OCI-LY7 (cell line): ENCODE results near the gene ABHD6. TPM values are rescaled to one million over a fixed set of nuclear protein-coding genes. Genes with fewer than 3 reads are reported as not detected.

Experiments used
- Bru-seq: library from RNA; stranded (reverse); fragments of 400-500 nt; gene quantifications from one replicate; lab custom pipeline; 2021; lab: Mats Ljungman, UMichigan
- BruChase-seq, 2 experiments: library from RNA; stranded (reverse); fragments of 400-500 nt; gene quantifications; one replicate each; lab custom pipeline; 2021; lab: Mats Ljungman, UMichigan
- BruUV-seq: library from RNA; stranded (reverse); fragments of 400-500 nt; replicated peaks from 2 replicates; lab custom pipeline; 2021; lab: Mats Ljungman, UMichigan
- CTCF ChIA-PET: fragments of 300-600 bp; sonication (Branson Sonifier 250); formaldehyde crosslinking; loops from one replicate; lab custom pipeline; 2022; ENCODE audit warnings: antibody characterized with exemption; ENCODE audit not compliant: unreplicated experiment; lab: Charles Lee
- POLR2A ChIA-PET: fragments of 300-600 bp; sonication (Branson Sonifier 250); formaldehyde crosslinking; loops from one replicate; lab custom pipeline; 2022; ENCODE audit warnings: antibody characterized with exemption; lab: Charles Lee
- DNase-seq: peaks from one replicate; pipeline ENCODE4 v3.0.0-alpha.2; 2015; ENCODE audit warnings: low spot score
- H2AFZ ChIP-seq: fragments of 200-600 bp; sonication (generic), shearing (Covaris generic); 2 replicates; pipeline ENCODE4 v1.6.1; 2014; ENCODE audit warnings: mild to moderate bottlenecking, antibody characterized with exemption, low read length, moderate library complexity
- H3K27ac ChIP-seq: fragments of 200-600 bp; sonication (generic); 2 replicates; pipeline ENCODE4 v1.5.1; 2014; ENCODE audit warnings: mixed run types, low read depth, mild to moderate bottlenecking, moderate library complexity, low read length, inconsistent platforms; ENCODE audit not compliant: poor library complexity, severe bottlenecking
- H3K36me3 ChIP-seq: fragments of 200-600 bp; sonication (generic); 2 replicates; pipeline ENCODE4 v1.6.1; 2014; ENCODE audit warnings: mild to moderate bottlenecking, antibody characterized with exemption, low read length, moderate library complexity, mixed read lengths; ENCODE audit not compliant: insufficient read depth
- H3K4me1 ChIP-seq: fragments of 200-600 bp; sonication (generic); 2 replicates; pipeline ENCODE4 v1.5.1; 2014; ENCODE audit warnings: mild to moderate bottlenecking, low read length; ENCODE audit not compliant: insufficient read depth, poor library complexity, severe bottlenecking
- H3K4me2 ChIP-seq: fragments of 200-600 bp; sonication (generic); 2 replicates; pipeline ENCODE4 v1.6.1; 2014; ENCODE audit warnings: mild to moderate bottlenecking, low read length
- H3K4me3 ChIP-seq: fragments of 200-600 bp; sonication (generic); 2 replicates; pipeline ENCODE4 v1.5.1; 2014; ENCODE audit warnings: mild to moderate bottlenecking, low read depth, low read length; ENCODE audit not compliant: poor library complexity, severe bottlenecking
- H3K79me2 ChIP-seq: fragments of 200-600 bp; sonication (generic); 2 replicates; pipeline ENCODE4 v1.6.1; 2016; ENCODE audit warnings: low read depth, mild to moderate bottlenecking, low read length, moderate library complexity, mixed read lengths; ENCODE audit not compliant: insufficient read depth
- H3K9me2 ChIP-seq: fragments of 200-600 bp; sonication (generic); 2 replicates; pipeline ENCODE4 v1.6.1; 2016; ENCODE audit warnings: mild to moderate bottlenecking, low read length, mixed read lengths; ENCODE audit not compliant: insufficient read depth
- H3K9me3 ChIP-seq: fragments of 200-600 bp; sonication (generic); 2 replicates; pipeline ENCODE4 v1.6.1; 2014; ENCODE audit warnings: mild to moderate bottlenecking, mixed run types, low read length, mixed read lengths
- H4K20me1 ChIP-seq: fragments of 200-600 bp; sonication (generic); 2 replicates; pipeline ENCODE4 v1.6.1; 2014; ENCODE audit warnings: mild to moderate bottlenecking, antibody characterized with exemption, low read length, moderate library complexity, mixed read lengths; ENCODE audit not compliant: insufficient read depth
- EZH2phosphoT487 ChIP-seq: fragments of 200-600 bp; sonication (generic); IDR thresholded peaks from 2 replicates; pipeline ENCODE4 v1.6.1; 2018; ENCODE audit warnings: low read depth, borderline replicate concordance, mild to moderate bottlenecking, mixed run types, antibody characterized with exemption, low read length, moderate library complexity, mixed read lengths
- intact Hi-C: fragments of 100-400 bp; cut with micrococcal nuclease; formaldehyde crosslinking; loops from one replicate; pipeline ENCODE4 v1.10.0; 2022; ENCODE audit not compliant: unreplicated experiment
- long read RNA-seq: library from polyadenylated mRNA; stranded (forward); transcript quantifications from one replicate; pipeline ENCODE4 v2.0.0, GENCODE V29; 2022
- total RNA-seq, 2 experiments: library from RNA; depleted of rRNA in 1 of 2; stranded (reverse); fragments of >200 nt in 1 of 2; shearing (Covaris generic) in 1 of 2; gene quantifications; 2 replicates each; pipeline ENCODE4 v1.2.3, GENCODE V29; 2014 to 2022
- TF ChIP-seq, protein P1 (sequence below): fragments of 200-600 bp; sonication (generic); conservative IDR thresholded peaks from 2 replicates; pipeline ENCODE4 v1.5.1; 2014; ENCODE audit warnings: mild to moderate bottlenecking, antibody characterized with exemption, low read length, moderate library complexity, mixed read lengths

ABHD6 gene
- 5.8 TPM in 2 replicates for total RNA-seq (2014; rRNA removed; shearing (Covaris generic))
- 8.9 and 10.7 TPM in 2 replicates for total RNA-seq (2022)
- percentile 51 among the genes with signal in this experiment for Bru-seq, nascent RNA
- percentile 49 among the genes with signal in this experiment for BruChase-seq, experiment 1, labeled RNA remaining after a 6-hour chase
- percentile 50 among the genes with signal in this experiment for BruChase-seq, experiment 2, labeled RNA remaining after a 2-hour chase
- long read RNA-seq, transcript ABHD6-205 (10 exons, 2,482 nt), result major isoform, 8 of 43 reads
- long read RNA-seq, partial matches to known transcripts, result 22 of 43 reads
- long read RNA-seq, other reads (novel, unspliced or antisense), result 10 of 43 reads

DNA sequence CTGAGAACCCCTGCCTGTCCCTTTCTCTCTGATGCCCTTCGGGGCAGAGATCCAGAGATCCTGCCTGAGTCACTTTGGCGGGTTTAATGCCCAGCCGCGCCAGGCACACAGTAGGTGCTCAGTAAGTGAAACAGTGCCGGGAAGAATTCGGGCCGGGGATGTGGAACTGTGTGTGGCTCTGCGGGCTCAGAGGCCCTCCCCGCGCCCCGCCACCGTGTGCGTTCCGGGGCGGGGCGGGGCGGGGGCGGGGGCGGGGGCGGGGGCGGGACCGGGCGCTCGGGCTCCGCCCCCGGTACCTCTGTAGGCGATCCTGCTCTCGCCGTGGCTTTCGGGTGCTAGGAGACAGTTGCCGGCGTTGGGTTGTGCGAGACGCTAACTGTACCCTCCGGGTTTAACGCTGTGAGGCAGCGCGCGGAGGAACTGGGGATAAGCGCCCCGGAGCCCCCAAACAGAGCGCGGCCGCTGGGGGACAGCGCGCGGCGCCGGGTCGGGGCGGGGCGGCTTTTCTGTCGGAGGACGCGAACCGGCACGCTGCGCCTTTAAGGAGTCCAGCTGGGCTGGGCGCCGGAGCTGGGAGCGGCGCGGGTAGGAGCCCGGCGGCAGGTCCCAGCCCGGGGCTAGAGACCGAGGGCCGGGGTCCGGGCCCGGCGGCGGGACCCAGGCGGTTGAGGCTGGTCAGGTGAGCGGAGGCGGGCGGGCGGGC is at the start of gene ABHD6:
TSS of gene ABHD6 (plus strand) at position 555 of the 703 bp plus-strand sequence. CDS start 18,795 bp downstream, outside the sequence.
- no TSS peak for BruUV-seq
- no peaks in the 10 kb centered on the region for H3K36me3 ChIP-seq
- intact Hi-C loops, result loop anchor here (1.0 to 5.0 kb wide), 4 partner anchors 50 to 295 kb away; partner anchors contain the start of genes HTD2 and RPP14
- peak within 1 kb of the TSS; percentile 50 for H3K27ac ChIP-seq
- H4K20me1 ChIP-seq, result no peaks in the 10 kb centered on the region
- peak; percentile 86 for DNase-seq
- POLR2A ChIA-PET, result interaction anchor here (0.7 to 1.4 kb wide), 4 partner anchors 13 to 249 kb away, joined by 3 to 4 read pairs (median 4); no protein-coding TSS in a partner anchor
- TF ChIP-seq EZH2phosphoT487, result no peak
- TF ChIP-seq, protein P1, sequence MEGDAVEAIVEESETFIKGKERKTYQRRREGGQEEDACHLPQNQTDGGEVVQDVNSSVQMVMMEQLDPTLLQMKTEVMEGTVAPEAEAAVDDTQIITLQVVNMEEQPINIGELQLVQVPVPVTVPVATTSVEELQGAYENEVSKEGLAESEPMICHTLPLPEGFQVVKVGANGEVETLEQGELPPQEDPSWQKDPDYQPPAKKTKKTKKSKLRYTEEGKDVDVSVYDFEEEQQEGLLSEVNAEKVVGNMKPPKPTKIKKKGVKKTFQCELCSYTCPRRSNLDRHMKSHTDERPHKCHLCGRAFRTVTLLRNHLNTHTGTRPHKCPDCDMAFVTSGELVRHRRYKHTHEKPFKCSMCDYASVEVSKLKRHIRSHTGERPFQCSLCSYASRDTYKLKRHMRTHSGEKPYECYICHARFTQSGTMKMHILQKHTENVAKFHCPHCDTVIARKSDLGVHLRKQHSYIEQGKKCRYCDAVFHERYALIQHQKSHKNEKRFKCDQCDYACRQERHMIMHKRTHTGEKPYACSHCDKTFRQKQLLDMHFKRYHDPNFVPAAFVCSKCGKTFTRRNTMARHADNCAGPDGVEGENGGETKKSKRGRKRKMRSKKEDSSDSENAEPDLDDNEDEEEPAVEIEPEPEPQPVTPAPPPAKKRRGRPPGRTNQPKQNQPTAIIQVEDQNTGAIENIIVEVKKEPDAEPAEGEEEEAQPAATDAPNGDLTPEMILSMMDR, result peak; percentile 59
- no peaks in the 10 kb centered on the region for H3K79me2 ChIP-seq
- CTCF ChIA-PET, result interaction anchor here (0.7 to 2.0 kb wide), 2 partner anchors 49 to 165 kb away, joined by 4 to 5 read pairs; no protein-coding TSS in a partner anchor
- H3K9me3 ChIP-seq, result no peaks in the 10 kb centered on the region
- H2AFZ ChIP-seq, result peak within 1 kb of the TSS; percentile 95
- peaks cover 25% of the 10 kb centered on the region for H3K4me1 ChIP-seq
- H3K9me2 ChIP-seq, result no peaks in the 10 kb centered on the region
- H3K4me2 ChIP-seq, result peak within 1 kb of the TSS; percentile 96
- H3K4me3 ChIP-seq, result peak within 1 kb of the TSS; percentile 80

DNA sequence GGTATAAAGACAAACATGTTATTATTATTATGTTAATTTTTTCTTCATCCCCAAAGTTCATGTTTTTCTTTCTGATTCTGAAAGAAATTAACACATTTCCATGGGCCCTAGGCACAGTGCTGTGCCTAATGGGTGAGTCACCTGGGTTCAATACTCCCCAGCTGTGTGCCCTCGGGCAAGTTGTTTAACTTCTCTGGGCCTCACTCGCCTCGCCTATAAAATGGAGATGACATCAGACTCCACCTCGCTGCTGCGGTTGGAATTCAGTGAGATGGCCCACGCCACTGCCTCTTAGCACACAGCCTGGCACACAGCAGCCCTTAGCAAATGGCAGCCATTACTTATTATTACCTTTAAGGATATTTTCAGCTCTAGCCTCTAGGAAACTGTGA is 49.4 kb upstream of the ABHD6 start:
- Histone ChIP-seq H3K27ac (no peak overlapping the region), H3K9me3 (no peaks in the 10 kb centered on the region), H3K36me3 (no peaks in the 10 kb centered on the region), H3K9me2 (no peaks in the 10 kb centered on the region), H3K4me3 (no peak overlapping the region), H3K4me1 (no peaks in the 10 kb centered on the region), H3K79me2 (no peaks in the 10 kb centered on the region), H4K20me1 (no peaks in the 10 kb centered on the region), H3K4me2 (no peak overlapping the region), H2AFZ (no peak overlapping the region)
- no peak for DNase-seq
- intact Hi-C loops, result loop anchor here (5.0 to 10.0 kb wide), 2 partner anchors 49 to 447 kb away; partner anchors contain the start of gene ABHD6
- POLR2A ChIA-PET, result interaction anchor here (0.6 to 1.7 kb wide), 6 partner anchors 26 to 421 kb away, joined by 3 to 7 read pairs (median 4); partner anchors contain the start of genes HTD2 and RPP14
- no peak for TF ChIP-seq EZH2phosphoT487
- TF ChIP-seq, protein P1, result no peak
- no TSS peak for BruUV-seq
- CTCF ChIA-PET, result interaction anchor here (0.6 to 1.8 kb wide), 6 partner anchors 27 to 119 kb away, joined by 3 to 10 read pairs (median 4); partner anchors contain the start of gene ABHD6
